H1 (cell line): ENCODE data around the gene BSPRY. TPM values are rescaled to one million over a fixed set of nuclear protein-coding genes. Genes with fewer than 3 reads are reported as not detected.

Experiments used
- CTCF ChIA-PET: fragments of 300-600 bp; sonication (Branson Sonifier 250); formaldehyde crosslinking; loops from one replicate; lab custom pipeline; 2021; ENCODE audit not compliant: partially characterized antibody; lab: Charles Lee
- POLR2A ChIA-PET: fragments of 300-600 bp; sonication (Branson Sonifier 250); formaldehyde crosslinking; loops from one replicate; lab custom pipeline; 2021; ENCODE audit warnings: inconsistent platforms; ENCODE audit not compliant: partially characterized antibody; lab: Charles Lee
- DNase-seq, 2 experiments: peaks; one replicate each; pipeline versions ENCODE4 v3.0.0 to v3.0.0-alpha.2; 2010 to 2022; ENCODE audit warnings: low spot score in 2 of 2, low read depth in 1 of 2, mixed read lengths in 1 of 2
- FAIRE-seq: peaks from 2 replicates; lab custom pipeline; 2011; peaks lifted over from hg19 to GRCh38; lab: Jason Lieb, UNC
- H2AFZ ChIP-seq: 2 replicates; pipeline ENCODE4 v1.8.1; 2012; ENCODE audit warnings: low read length, inconsistent platforms
- H2AK5ac ChIP-seq: 2 replicates; pipeline ENCODE4 v1.6.1; 2013; ENCODE audit warnings: low read depth, low read length
- H2BK120ac ChIP-seq: replicated peaks from 2 replicates; pipeline ENCODE3; 2013; ENCODE audit warnings: low read depth, low read length, inconsistent platforms
- H2BK12ac ChIP-seq: 2 replicates; pipeline ENCODE4 v1.6.1; 2013; ENCODE audit warnings: low read depth, low read length
- H2BK15ac ChIP-seq: 2 replicates; pipeline ENCODE4 v1.6.1; 2013; ENCODE audit warnings: low read length
- H2BK20ac ChIP-seq: 2 replicates; pipeline ENCODE4 v1.6.1; 2013; ENCODE audit warnings: low read length
- H2BK5ac ChIP-seq: 2 replicates; pipeline ENCODE4 v1.6.1; 2013; ENCODE audit warnings: low read depth, low read length
- H3K14ac ChIP-seq: 2 replicates; pipeline ENCODE4 v1.6.1; 2013; ENCODE audit warnings: inconsistent platforms; ENCODE audit not compliant: insufficient read length
- H3K18ac ChIP-seq: 2 replicates; pipeline ENCODE4 v1.6.1; 2013; ENCODE audit warnings: low read length; ENCODE audit errors: extremely low read depth
- H3K23ac ChIP-seq: 2 replicates; pipeline ENCODE4 v1.6.1; 2013; ENCODE audit warnings: inconsistent platforms; ENCODE audit not compliant: insufficient read length
- H3K23me2 ChIP-seq: 2 replicates; pipeline ENCODE4 v1.6.1; 2013; ENCODE audit warnings: low read depth, low read length
- H3K27ac ChIP-seq: 2 replicates; pipeline ENCODE4 v1.6.1; 2011; ENCODE audit warnings: low read depth, low read length, inconsistent platforms
- H3K27me3 ChIP-seq, 4 experiments: replicated peaks in 1 of 4; 1 replicate in 1 of 4; 2 replicates in 3 of 4; pipeline versions ENCODE4 v1.6.1 to v1.8.1; 2011 to 2013; ENCODE audit warnings: low read length in 3 of 4, mild to moderate bottlenecking in 3 of 4, inconsistent platforms in 2 of 4, mixed read lengths in 2 of 4, moderate library complexity in 1 of 4; ENCODE audit not compliant: control insufficient read depth in 3 of 4, insufficient read depth in 3 of 4; ENCODE audit errors: extremely low read depth in 1 of 4
- H3K36me3 ChIP-seq, 4 experiments: 2 replicates each; pipeline versions ENCODE4 v1.6.1 to v1.8.1; 2011 to 2013; ENCODE audit warnings: mild to moderate bottlenecking in 4 of 4, low read length in 3 of 4, moderate library complexity in 2 of 4, control low read depth in 1 of 4, inconsistent platforms in 1 of 4; ENCODE audit not compliant: insufficient read depth in 4 of 4, control insufficient read depth in 2 of 4
- H3K4ac ChIP-seq: replicated peaks from 2 replicates; pipeline ENCODE3; 2013; ENCODE audit warnings: low read length, low read depth, mixed read lengths, inconsistent platforms; ENCODE audit not compliant: insufficient read length
- H3K4me1 ChIP-seq, 4 experiments: replicated peaks in 1 of 4; 1 replicate in 1 of 4; 2 replicates in 3 of 4; pipeline versions ENCODE4 v1.6.1 to v1.8.1; 2011 to 2013; ENCODE audit warnings: low read length in 3 of 4, inconsistent platforms in 2 of 4, mixed read lengths in 1 of 4; ENCODE audit not compliant: insufficient read depth in 4 of 4, control insufficient read depth in 3 of 4
- H3K4me2 ChIP-seq, 2 experiments: 2 replicates each; pipeline versions ENCODE4 v1.6.1 to v1.8.1; 2011 to 2013; ENCODE audit warnings: low read depth in 2 of 2, low read length in 2 of 2, control low read depth in 1 of 2, inconsistent platforms in 1 of 2, mild to moderate bottlenecking in 1 of 2; ENCODE audit not compliant: insufficient read depth in 1 of 2
- H3K4me3 ChIP-seq, 4 experiments: fragments of 200-600, 300-600 bp in 1 of 4; sonication (generic), shearing (Covaris generic), sonication (Bioruptor Twin) in 1 of 4; 2 replicates each; pipeline versions ENCODE4 v1.5.1 to v1.8.1; 2011 to 2016; ENCODE audit warnings: low read length in 4 of 4, low read depth in 3 of 4, control low read depth in 2 of 4, inconsistent platforms in 2 of 4, mild to moderate bottlenecking in 2 of 4, mixed read lengths in 1 of 4, moderate library complexity in 1 of 4; ENCODE audit not compliant: insufficient read depth in 2 of 4; ENCODE audit errors: extremely low read depth in 1 of 4
- H3K56ac ChIP-seq: replicated peaks from 2 replicates; pipeline ENCODE3; 2013; ENCODE audit warnings: low read depth, mild to moderate bottlenecking, mixed read lengths, low read length, inconsistent platforms; ENCODE audit not compliant: insufficient read length
- H3K79me1 ChIP-seq: 2 replicates; pipeline ENCODE4 v1.6.1; 2013; ENCODE audit warnings: low read depth, low read length, control low read depth
- H3K79me2 ChIP-seq, 2 experiments: 2 replicates each; pipeline versions ENCODE4 v1.6.1 to v1.8.1; 2012 to 2013; ENCODE audit warnings: low read length in 2 of 2, mild to moderate bottlenecking in 2 of 2, inconsistent platforms in 1 of 2; ENCODE audit not compliant: insufficient read depth in 2 of 2, control insufficient read depth in 1 of 2
- H3K9ac ChIP-seq, 4 experiments: replicated peaks in 1 of 4; 1 replicate in 1 of 4; 2 replicates in 3 of 4; pipeline versions ENCODE4 v1.6.1 to v1.8.1; 2011 to 2013; ENCODE audit warnings: low read depth in 3 of 4, low read length in 3 of 4, control low read depth in 2 of 4, mild to moderate bottlenecking in 2 of 4, moderate library complexity in 2 of 4, inconsistent platforms in 1 of 4; ENCODE audit errors: extremely low read depth in 1 of 4
- H3K9me3 ChIP-seq, 2 experiments: 2 replicates each; pipeline versions ENCODE4 v1.6.1 to v1.8.1; 2012 to 2013; ENCODE audit warnings: mild to moderate bottlenecking in 2 of 2, moderate library complexity in 2 of 2, control low read depth in 1 of 2, inconsistent platforms in 1 of 2, low read depth in 1 of 2, low read length in 1 of 2, mixed read lengths in 1 of 2; ENCODE audit not compliant: insufficient read depth in 2 of 2
- H4K20me1 ChIP-seq, 2 experiments: replicated peaks in 1 of 2; 2 replicates each; pipeline versions ENCODE3 to v1.8.1; 2011 to 2013; ENCODE audit warnings: inconsistent platforms in 2 of 2, low read length in 2 of 2, mild to moderate bottlenecking in 1 of 2; ENCODE audit not compliant: insufficient read depth in 2 of 2, control insufficient read depth in 1 of 2
- H4K5ac ChIP-seq: 2 replicates; pipeline ENCODE4 v1.6.1; 2013; ENCODE audit warnings: low read length, low read depth, mixed read lengths, inconsistent platforms; ENCODE audit not compliant: insufficient read length
- H4K8ac ChIP-seq: 2 replicates; pipeline ENCODE4 v1.8.0; 2013; ENCODE audit warnings: mild to moderate bottlenecking, moderate library complexity, low read length, inconsistent platforms; ENCODE audit not compliant: insufficient read depth; ENCODE audit errors: extremely low read depth
- H4K91ac ChIP-seq: replicated peaks from 2 replicates; pipeline ENCODE3; 2013; ENCODE audit warnings: low read length, mixed read lengths, inconsistent platforms; ENCODE audit not compliant: insufficient read length
- KDM5A ChIP-seq: fragments of 200-600 bp; IDR thresholded peaks from 2 replicates; pipeline ENCODE4 v1.7.1; 2012; ENCODE audit warnings: mild to moderate bottlenecking, low read length, inconsistent platforms, mixed read lengths
- WGBS, 2 experiments: shearing (Covaris generic) in 1 of 2; methylation state at CpG; one replicate each; pipeline versions ENCODE4 v1.1.6 to v1.1.7; 2013 to 2015; ENCODE audit warnings: low lambda C conversion rate in 2 of 2, mixed read lengths in 2 of 2, inconsistent platforms in 1 of 2, low coverage in 1 of 2, missing lambda C conversion rate in 1 of 2; ENCODE audit not compliant: insufficient replicate concordance in 2 of 2, insufficient coverage in 1 of 2, insufficient read length in 1 of 2; ENCODE audit errors: extremely low coverage in 1 of 2, missing lambda C conversion rate in 1 of 2; 5-methylcytosine and 5-hydroxymethylcytosine counted together
- polyA plus RNA-seq, 7 experiments: library from polyadenylated mRNA; depleted of rRNA in 3 of 7; stranded (reverse) in 5 of 7; unstranded in 2 of 7; fragments of >200 nt in 5 of 7; fragments of 200-250 nt in 2 of 7; gene quantifications; 1 replicate in 5 of 7; 2 replicates in 1 of 7; 4 replicates in 1 of 7; pipeline versions ENCODE4 v1.2.1 to v1.2.3, GENCODE V29; 2011 to 2013; ENCODE audit warnings: missing spikeins in 2 of 7, mixed read lengths in 2 of 7
- total RNA-seq: library from RNA; stranded (reverse); fragmentation: NEBNext Ultra II Directional; extraction: Animal tissue kit (Norgen Biotek cat#: 25700); gene quantifications from 2 replicates; pipeline ENCODE4 v1.2.1, GENCODE V29; 2021

The BSPRY gene
- total and polyA plus RNA-seq, 2 of the 8 experiments (the other 6 are each of a cell fraction or from before 2014, with no cell fraction given), result 5.5 to 10.9 TPM

DNA sequence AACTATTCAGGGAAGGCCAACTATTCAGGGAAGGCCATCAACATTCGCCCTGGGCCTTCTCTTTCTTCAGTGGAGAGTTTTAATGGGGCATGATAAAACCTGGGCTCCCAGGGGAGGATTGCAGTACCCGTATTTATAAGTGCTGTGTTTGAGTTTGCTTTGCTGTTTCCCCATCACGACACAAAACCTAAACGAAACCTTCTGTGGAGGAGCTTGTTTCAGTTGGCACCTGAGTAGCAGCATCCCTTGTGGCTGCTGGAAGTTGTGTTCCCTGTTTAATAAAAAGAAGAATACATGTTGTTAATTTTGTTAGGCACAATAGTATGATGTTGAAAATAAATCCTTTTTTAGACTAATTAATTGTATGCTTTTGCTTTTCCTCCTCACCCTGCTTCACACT, 17.6 kb upstream of the BSPRY start:
- Histone ChIP-seq H3K27ac (no peak overlapping the region), H3K79me1 (no peaks in the 10 kb centered on the region), H3K79me2 (no peaks in the 10 kb centered on the region), H2BK120ac (no peak overlapping the region), H4K91ac (no peak overlapping the region), H3K4me2 (no peak overlapping the region), H3K23me2 (no peaks in the 10 kb centered on the region), H3K4me3 (no peak overlapping the region), H3K4ac (no peak overlapping the region), H4K20me1 (no peaks in the 10 kb centered on the region), H3K36me3 (no peaks in the 10 kb centered on the region), H2BK12ac (no peak overlapping the region), H3K23ac (no peak overlapping the region), H2BK5ac (no peak overlapping the region), H2AFZ (no peak overlapping the region), H2BK20ac (no peak overlapping the region), H3K9me3 (no peaks in the 10 kb centered on the region), H2AK5ac (no peak overlapping the region), H3K4me1 (no peaks in the 10 kb centered on the region), H4K8ac (no peak overlapping the region), H3K18ac (no peak overlapping the region), H4K5ac (no peak overlapping the region), H2BK15ac (no peak overlapping the region), H3K14ac (no peak overlapping the region), H3K56ac (no peak overlapping the region), H3K27me3 (no peaks in the 10 kb centered on the region), H3K9ac (no peak overlapping the region)
- no peak for FAIRE-seq
- WGBS, 2 experiments, result 81% methylated on average over 4 of the region's 4 CpGs; no CpG with 5 or more reads in 1 of the 2 experiments
- no peak for TF ChIP-seq KDM5A
- POLR2A ChIA-PET, result interaction anchor here (1.3 kb wide), 1 partner anchor 8 kb away, joined by 4 read pairs; the partner anchor contains the start of gene WDR31
- CTCF ChIA-PET, result interaction anchor here (0.9 to 2.7 kb wide), 2 partner anchors 18 to 22 kb away, joined by 3 to 9 read pairs; no protein-coding TSS in a partner anchor
- no peak for DNase-seq
